Measurements from ENCODE around the gene FBXO34.

DNA sequence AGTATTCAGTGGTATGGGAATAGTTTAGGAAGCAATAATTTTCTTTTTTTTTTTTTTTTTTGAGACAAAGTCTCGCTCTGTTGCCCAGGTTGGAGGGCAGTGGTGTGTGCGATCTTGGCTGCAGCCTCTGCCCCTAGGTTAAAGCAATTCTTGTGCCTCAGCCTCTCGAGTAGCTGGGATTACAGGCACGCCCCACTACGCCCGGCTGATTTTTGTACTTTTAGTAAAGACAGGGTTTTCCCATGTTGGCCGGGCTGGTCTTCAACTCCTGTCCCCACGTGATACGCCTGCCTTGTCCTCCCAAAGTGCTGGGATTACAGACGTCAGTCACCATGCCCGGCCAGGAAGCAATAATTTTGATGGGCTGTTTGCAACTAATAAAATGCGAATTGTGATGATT lies 78.3 kb downstream of the FBXO34 start:
- TF ChIP-seq, protein P1, sequence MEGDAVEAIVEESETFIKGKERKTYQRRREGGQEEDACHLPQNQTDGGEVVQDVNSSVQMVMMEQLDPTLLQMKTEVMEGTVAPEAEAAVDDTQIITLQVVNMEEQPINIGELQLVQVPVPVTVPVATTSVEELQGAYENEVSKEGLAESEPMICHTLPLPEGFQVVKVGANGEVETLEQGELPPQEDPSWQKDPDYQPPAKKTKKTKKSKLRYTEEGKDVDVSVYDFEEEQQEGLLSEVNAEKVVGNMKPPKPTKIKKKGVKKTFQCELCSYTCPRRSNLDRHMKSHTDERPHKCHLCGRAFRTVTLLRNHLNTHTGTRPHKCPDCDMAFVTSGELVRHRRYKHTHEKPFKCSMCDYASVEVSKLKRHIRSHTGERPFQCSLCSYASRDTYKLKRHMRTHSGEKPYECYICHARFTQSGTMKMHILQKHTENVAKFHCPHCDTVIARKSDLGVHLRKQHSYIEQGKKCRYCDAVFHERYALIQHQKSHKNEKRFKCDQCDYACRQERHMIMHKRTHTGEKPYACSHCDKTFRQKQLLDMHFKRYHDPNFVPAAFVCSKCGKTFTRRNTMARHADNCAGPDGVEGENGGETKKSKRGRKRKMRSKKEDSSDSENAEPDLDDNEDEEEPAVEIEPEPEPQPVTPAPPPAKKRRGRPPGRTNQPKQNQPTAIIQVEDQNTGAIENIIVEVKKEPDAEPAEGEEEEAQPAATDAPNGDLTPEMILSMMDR (IDR thresholded peaks at IDR 0.05; ENCODE audit: insufficient read depth, low read length, poor library complexity, severe bottlenecking), result no peak
- no peak for TF ChIP-seq EZH2phosphoT487 (conservative IDR thresholded peaks at IDR 0.05; ENCODE audit: low read length)
